ENCODE measurements around the gene C1orf56. TPM values are rescaled to one million over a fixed set of nuclear protein-coding genes. Genes with fewer than 3 reads are reported as not detected.

C1orf56 gene
- total RNA-seq: 1.0 and 1.4 TPM in 2 replicates

GRCh38 chr1:151047591-151047924, at the start of gene C1orf56:
Gene C1orf56 (plus strand): TSS chr1:151047751. CDS start chr1:151047848, 97 bp downstream.

GRCh38 chr1:151006327-151007052, 41.1 kb upstream of the C1orf56 start, which contains the start of gene MINDY1:
Gene MINDY1 (minus strand): TSS chr1:151006902. CDS start chr1:151002617, 4,285 bp downstream.

GRCh38 chr1:151008244-151009205, 39.0 kb upstream of the C1orf56 start, which contains the start of gene PRUNE1:
Gene PRUNE1 (plus strand): TSS chr1:151008449. CDS start chr1:151008633, 184 bp downstream.

GRCh38 chr1:151036356-151036755, 11.2 kb upstream of the C1orf56 start, which contains the start of gene BNIPL:
Gene BNIPL (plus strand): TSS chr1:151036586. CDS start chr1:151036726, 140 bp downstream.

GRCh38 chr1:151059109-151060006, 11.8 kb downstream of the C1orf56 start, which contains the start of gene CDC42SE1:
Gene CDC42SE1 (minus strand): TSS chr1:151059622. CDS start chr1:151055730, 3,892 bp downstream.

GRCh38 chr1:151060007-151060656, 12.6 kb downstream of the C1orf56 start, which contains the start of gene MLLT11:
Gene MLLT11 (plus strand): TSS chr1:151060397. CDS start chr1:151067225, 6,828 bp downstream.

GRCh38 chr1:151070474-151071276, 23.1 kb downstream of the C1orf56 start, which contains the start of gene GABPB2:
Gene GABPB2 (plus strand): TSS chr1:151070761. CDS start chr1:151088190, 17,429 bp downstream.

Other genes with a start within 250 kb of the C1orf56 start
- gene CTSK, start 239.5 kb upstream of the C1orf56 start, total RNA-seq: 176 and 280 TPM in 2 replicates
- 32.4 and 33.3 TPM in 2 replicates for gene ARNT, start 171.2 kb upstream of the C1orf56 start, total RNA-seq
- 0.16 TPM in 1 of 2 replicates, not detected in the other for gene CTXND2, start 160.6 kb upstream of the C1orf56 start, total RNA-seq
- gene SETDB1, start 121.4 kb upstream of the C1orf56 start, total RNA-seq: 25.7 and 33.0 TPM in 2 replicates
- gene CERS2, start 72.9 kb upstream of the C1orf56 start, total RNA-seq: 86.2 and 93.6 TPM in 2 replicates
- gene ANXA9, start 65.5 kb upstream of the C1orf56 start, total RNA-seq: 0.63 TPM in 1 of 2 replicates, not detected in the other
- gene MINDY1, start 40.8 kb upstream of the C1orf56 start, total RNA-seq: 11.3 and 21.5 TPM in 2 replicates
- 3.2 and 5.5 TPM in 2 replicates for gene PRUNE1, start 39.3 kb upstream of the C1orf56 start, total RNA-seq
- gene BNIPL, start 11.2 kb upstream of the C1orf56 start, total RNA-seq: 0.16 and 0.26 TPM in 2 replicates
- 23.6 and 24.7 TPM in 2 replicates for gene CDC42SE1, start 11.9 kb downstream of the C1orf56 start, total RNA-seq
- gene MLLT11, start 12.6 kb downstream of the C1orf56 start, total RNA-seq: 1.5 and 2.7 TPM in 2 replicates
- 15.3 and 28.5 TPM in 2 replicates for gene GABPB2, start 23.0 kb downstream of the C1orf56 start, total RNA-seq
- gene SEMA6C, start 98.9 kb downstream of the C1orf56 start, total RNA-seq: 0.63 and 1.7 TPM in 2 replicates
- not detected in 2 replicates for gene TNFAIP8L2, start 108.9 kb downstream of the C1orf56 start, total RNA-seq
- 5.0 and 6.8 TPM in 2 replicates for gene LYSMD1, start 118.2 kb downstream of the C1orf56 start, total RNA-seq
- 21.8 and 22.8 TPM in 2 replicates for gene SCNM1, start 118.4 kb downstream of the C1orf56 start, total RNA-seq
- not detected in 2 replicates for gene TMOD4, start 128.2 kb downstream of the C1orf56 start, total RNA-seq
- gene VPS72, start 142.4 kb downstream of the C1orf56 start, total RNA-seq: 42.6 and 51.0 TPM in 2 replicates
- 38.6 and 46.5 TPM in 2 replicates for gene PIP5K1A, start 150.8 kb downstream of the C1orf56 start, total RNA-seq
- gene PSMD4, start 207.0 kb downstream of the C1orf56 start, total RNA-seq: 342 and 409 TPM in 2 replicates
- 7.3 and 9.0 TPM in 2 replicates for gene ZNF687, start 234.5 kb downstream of the C1orf56 start, total RNA-seq